Naive thymus-derived CD8-positive, alpha-beta T cell (primary cell): ENCODE data around the gene CLEC18B. TPM values are rescaled to one million over a fixed set of nuclear protein-coding genes. Genes with fewer than 3 reads are reported as not detected.
"Not testable (repeated sequence)": the region's sequence is repeated elsewhere in the genome, so short reads cannot be mapped to it uniquely, and the experiment has no call there.

Experiments
- ATAC-seq, 2 donors: fragments of 150-1000 bp; cut with Tn5 transposase in 1 of 2; sonication (Bioruptor Pico), chemical (Tn5 transposase) in 1 of 2; 1 replicate in 1 of 2; 2 replicates in 1 of 2; pipeline ENCODE4 v1.10.0; 2021; ENCODE audit warnings: mild to moderate bottlenecking in 2 of 2, moderate library complexity in 2 of 2
- POLR2A ChIA-PET: fragments of 350-600 bp; sonication (Branson Sonifier 250); formaldehyde crosslinking; loops from one replicate; lab custom pipeline; 2021; ENCODE audit warnings: antibody characterized with exemption; lab: Charles Lee
- DNase-seq, 10 donors: peaks; one replicate each; pipeline versions ENCODE4 v3.0.0 to v3.0.0-alpha.2; 2020 to 2022
- H3K27ac Mint-ChIP-seq, 10 donors: one replicate each; pipeline ENCODE4 v1.8.0; 2020 to 2022; ENCODE audit warnings: mild to moderate bottlenecking in 10 of 10, mixed read lengths in 10 of 10, moderate library complexity in 4 of 10, inconsistent platforms in 1 of 10
- H3K27me3 Mint-ChIP-seq, 5 donors: one replicate each; pipeline ENCODE4 v1.8.0; 2021 to 2022; ENCODE audit warnings: mixed read lengths in 5 of 5
- H3K36me3 Mint-ChIP-seq, 3 donors: one replicate each; pipeline ENCODE4 v1.8.0; 2020 to 2022; ENCODE audit warnings: mixed read lengths in 3 of 3, mild to moderate bottlenecking in 2 of 3, inconsistent platforms in 1 of 3
- H3K4me1 Mint-ChIP-seq, 4 donors: one replicate each; pipeline ENCODE4 v1.8.0; 2021 to 2022; ENCODE audit warnings: mixed read lengths in 4 of 4
- H3K4me3 Mint-ChIP-seq, 10 donors: one replicate each; pipeline ENCODE4 v1.8.0; 2020 to 2022; ENCODE audit warnings: mild to moderate bottlenecking in 10 of 10, mixed read lengths in 10 of 10, moderate library complexity in 6 of 10, inconsistent platforms in 1 of 10
- H3K9me3 Mint-ChIP-seq, 9 donors: one replicate each; pipeline ENCODE4 v1.8.0; 2020 to 2022; ENCODE audit warnings: mixed read lengths in 9 of 9, mild to moderate bottlenecking in 3 of 9, inconsistent platforms in 1 of 9, moderate library complexity in 1 of 9
- polyA plus RNA-seq, 3 donors: library from polyadenylated mRNA; unstranded; fragments of 300-500 nt; fragmentation: Illumina TruSeq; gene quantifications; one replicate each; pipeline ENCODE4 v1.2.3, GENCODE V29; 2021
- total RNA-seq, 8 experiments: library from RNA in 2 of 8; stranded (reverse) in 2 of 8; gene quantifications; one replicate each; pipeline ENCODE4 v1.2.3 and lab custom pipeline; 2021 to 2026

CLEC18B gene
- total and polyA plus RNA-seq, 5 experiments from 2014 or later = 4.2 TPM; not detected in 3

GRCh38 chr16:74412138-74412774, 9.0 kb downstream of the CLEC18B start:
- H3K4me1 Mint-ChIP-seq, H3K36me3 Mint-ChIP-seq, H3K27ac Mint-ChIP-seq, H3K4me3 Mint-ChIP-seq, DNase-seq, POLR2A ChIA-PET, ATAC-seq, H3K27me3 Mint-ChIP-seq, H3K9me3 Mint-ChIP-seq: not testable (repeated sequence)

- H3K27me3 Mint-ChIP-seq, H3K9me3 Mint-ChIP-seq, DNase-seq, POLR2A ChIA-PET, H3K4me3 Mint-ChIP-seq, H3K36me3 Mint-ChIP-seq, ATAC-seq, H3K4me1 Mint-ChIP-seq, H3K27ac Mint-ChIP-seq: not testable (repeated sequence)
Measured at GRCh38 chr16:74410981-74411380, 10.3 kb downstream of the CLEC18B start.

GRCh38 chr16:74410057-74410957, 11.0 kb downstream of the CLEC18B start:
- peak overlapping the region in 1 of 10 donors; percentile 48 for H3K4me3 Mint-ChIP-seq
- H3K4me1 Mint-ChIP-seq, DNase-seq, POLR2A ChIA-PET, H3K27ac Mint-ChIP-seq, H3K9me3 Mint-ChIP-seq, ATAC-seq, H3K27me3 Mint-ChIP-seq, H3K36me3 Mint-ChIP-seq: not testable (repeated sequence)

DNA sequence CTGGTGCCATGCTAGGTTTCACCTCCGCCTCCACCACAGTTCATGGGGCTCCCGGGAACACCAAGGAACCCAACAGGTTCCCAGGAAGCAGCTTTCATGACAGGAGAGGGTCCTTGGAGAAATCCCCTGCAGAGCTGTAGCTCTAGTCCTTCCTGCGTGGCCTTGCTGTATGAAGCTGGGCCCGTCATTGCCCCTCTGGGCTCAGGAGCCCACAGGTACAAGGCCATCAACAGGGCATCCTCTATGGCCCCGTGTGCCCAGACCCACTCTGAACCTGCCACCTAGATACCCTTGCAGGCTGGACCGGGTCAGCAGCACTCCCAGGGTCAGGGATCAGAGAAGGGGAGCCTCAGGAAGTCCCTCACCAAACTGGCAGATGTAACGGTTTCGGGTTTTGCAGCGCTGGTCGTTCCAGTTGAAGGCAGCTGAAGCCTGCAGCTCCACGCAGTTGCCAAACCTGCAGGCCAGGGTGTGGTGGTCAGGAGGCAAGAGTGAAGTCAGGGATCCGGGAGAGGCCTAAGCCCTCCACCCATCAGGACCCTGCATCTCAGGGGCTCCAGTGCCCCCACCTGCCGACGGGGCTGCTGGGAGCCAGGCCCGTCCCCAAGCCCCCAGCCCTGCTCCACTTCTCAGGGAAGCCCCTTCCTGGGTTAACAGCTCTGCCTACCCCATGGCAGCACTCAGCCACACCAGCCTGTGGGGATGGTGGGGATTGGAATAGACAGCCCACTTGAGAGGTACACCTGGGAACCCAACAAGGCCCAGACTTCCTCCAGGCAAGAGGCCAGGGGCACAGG, 11.9 kb downstream of the CLEC18B start:
- H3K36me3 Mint-ChIP-seq, DNase-seq, H3K9me3 Mint-ChIP-seq, H3K27me3 Mint-ChIP-seq, POLR2A ChIA-PET, ATAC-seq, H3K4me3 Mint-ChIP-seq, H3K4me1 Mint-ChIP-seq, H3K27ac Mint-ChIP-seq: not testable (repeated sequence)

DNA sequence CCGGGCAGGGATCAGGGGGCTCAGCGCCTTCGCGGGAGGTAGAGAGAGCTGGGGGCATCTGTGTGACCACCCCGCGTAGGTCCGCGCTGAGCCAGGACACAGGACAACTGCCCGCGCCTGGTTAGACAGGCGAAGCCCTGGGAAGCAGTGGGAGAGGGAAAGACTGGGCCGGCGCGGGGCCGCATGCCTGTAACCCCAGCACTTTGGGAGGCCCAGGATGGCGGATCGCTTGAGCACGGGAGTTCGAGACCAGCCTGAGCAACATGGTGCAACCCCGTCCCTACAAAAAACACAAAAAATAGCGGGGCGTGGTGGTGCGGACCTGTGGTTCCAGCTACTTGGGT, 13.9 kb downstream of the CLEC18B start:
- ATAC-seq, DNase-seq, H3K27me3 Mint-ChIP-seq, H3K27ac Mint-ChIP-seq, H3K36me3 Mint-ChIP-seq, H3K9me3 Mint-ChIP-seq, POLR2A ChIA-PET, H3K4me1 Mint-ChIP-seq, H3K4me3 Mint-ChIP-seq: not testable (repeated sequence)

DNA sequence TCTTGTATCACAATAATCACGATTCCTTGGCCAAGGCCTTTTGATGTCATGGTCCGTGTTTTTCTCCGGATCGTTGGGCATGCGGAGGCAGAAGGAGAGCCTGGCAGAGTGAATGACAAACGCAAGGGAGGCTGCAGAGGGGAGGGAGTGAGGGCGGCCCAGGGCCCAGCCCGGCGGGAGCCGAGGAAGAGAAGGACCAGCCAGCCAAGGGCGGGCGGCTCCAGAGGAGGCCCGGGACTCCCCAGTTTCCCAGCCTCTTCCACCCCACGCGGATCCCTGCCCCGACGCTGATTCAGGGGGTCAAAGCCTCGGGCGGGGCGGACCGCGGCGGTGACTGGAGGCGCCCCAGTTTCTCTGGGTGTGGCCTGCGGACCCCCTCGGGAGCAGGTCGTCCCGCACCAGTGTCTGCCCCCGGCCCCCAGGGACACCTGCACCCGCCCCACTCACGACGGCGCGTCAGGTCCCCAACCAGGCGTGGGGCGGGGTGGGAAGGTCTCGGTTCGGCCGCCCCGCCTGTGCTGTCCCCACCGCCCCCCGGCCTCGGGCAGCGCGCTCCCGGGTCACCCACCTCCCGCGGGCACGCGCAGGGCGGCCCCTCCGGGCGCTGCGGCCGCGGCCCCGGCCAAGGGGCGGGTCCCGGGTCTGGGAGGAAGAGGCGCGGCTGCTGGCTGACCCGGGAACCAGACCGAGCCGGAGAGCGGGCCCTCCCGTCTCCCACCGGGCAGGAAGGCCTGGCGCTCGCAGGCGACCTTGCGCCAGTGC, 14.5 kb downstream of the CLEC18B start:
- peak; percentile 45 to 49 for ATAC-seq
- H3K4me3 Mint-ChIP-seq, H3K27ac Mint-ChIP-seq, H3K36me3 Mint-ChIP-seq, H3K4me1 Mint-ChIP-seq, H3K27me3 Mint-ChIP-seq, POLR2A ChIA-PET, DNase-seq, H3K9me3 Mint-ChIP-seq: not testable (repeated sequence)

DNA sequence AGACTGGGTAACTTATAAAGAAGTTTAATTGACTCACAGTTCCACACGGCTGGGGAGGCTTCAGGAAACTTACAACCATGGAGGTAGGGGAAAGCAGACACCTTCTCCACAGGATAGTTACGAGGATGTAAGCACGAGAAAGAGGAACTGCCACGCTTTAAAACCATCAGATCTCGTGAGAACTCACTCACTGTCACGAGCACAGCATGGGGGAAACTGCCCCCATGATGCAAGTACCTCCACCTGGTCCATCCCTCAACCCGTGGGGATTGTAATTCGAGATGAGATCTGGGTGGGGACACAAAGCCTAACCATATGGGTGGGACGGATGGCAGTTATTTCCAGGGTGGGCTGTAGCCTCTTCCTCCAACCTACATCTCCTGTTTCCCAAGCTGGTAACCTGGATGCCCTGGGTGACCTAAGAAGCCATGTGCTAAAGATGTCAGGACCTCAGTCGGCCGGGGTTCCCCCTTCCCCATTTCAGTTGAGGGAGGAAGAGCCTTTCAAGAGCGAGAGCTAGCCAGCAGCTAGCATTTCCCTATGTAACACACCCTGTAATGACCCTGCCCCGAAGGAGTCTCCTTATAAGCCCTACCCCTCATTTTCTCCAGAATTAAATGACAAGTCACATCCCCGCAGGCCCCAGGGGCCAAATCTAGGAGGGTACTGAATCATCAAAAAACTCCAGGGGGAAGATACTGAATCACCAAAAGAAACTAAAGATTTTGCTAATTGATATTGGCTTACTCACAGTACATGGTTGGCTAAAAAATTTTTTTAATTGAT, 16.9 kb downstream of the CLEC18B start:
- ATAC-seq, DNase-seq, H3K9me3 Mint-ChIP-seq, POLR2A ChIA-PET, H3K4me1 Mint-ChIP-seq, H3K27me3 Mint-ChIP-seq, H3K4me3 Mint-ChIP-seq, H3K36me3 Mint-ChIP-seq, H3K27ac Mint-ChIP-seq: not testable (repeated sequence)

- H3K9me3 Mint-ChIP-seq, POLR2A ChIA-PET: not testable (repeated sequence)
Measured at GRCh38 chr16:74400238-74400637, 21.0 kb downstream of the CLEC18B start.

GRCh38 chr16:74398212-74398895, 22.9 kb downstream of the CLEC18B start:
- ATAC-seq, H3K36me3 Mint-ChIP-seq, POLR2A ChIA-PET: not testable (repeated sequence)

More at GRCh38 chr16:74400238-74400637, 21.0 kb downstream of the CLEC18B start:
- not testable (repeated sequence) for H3K4me1 Mint-ChIP-seq, H3K4me3 Mint-ChIP-seq, DNase-seq, H3K36me3 Mint-ChIP-seq, ATAC-seq, H3K27me3 Mint-ChIP-seq
- H3K27ac Mint-ChIP-seq = peak overlapping the region in 2 of 10 donors; percentile 30 to 65

DNA sequence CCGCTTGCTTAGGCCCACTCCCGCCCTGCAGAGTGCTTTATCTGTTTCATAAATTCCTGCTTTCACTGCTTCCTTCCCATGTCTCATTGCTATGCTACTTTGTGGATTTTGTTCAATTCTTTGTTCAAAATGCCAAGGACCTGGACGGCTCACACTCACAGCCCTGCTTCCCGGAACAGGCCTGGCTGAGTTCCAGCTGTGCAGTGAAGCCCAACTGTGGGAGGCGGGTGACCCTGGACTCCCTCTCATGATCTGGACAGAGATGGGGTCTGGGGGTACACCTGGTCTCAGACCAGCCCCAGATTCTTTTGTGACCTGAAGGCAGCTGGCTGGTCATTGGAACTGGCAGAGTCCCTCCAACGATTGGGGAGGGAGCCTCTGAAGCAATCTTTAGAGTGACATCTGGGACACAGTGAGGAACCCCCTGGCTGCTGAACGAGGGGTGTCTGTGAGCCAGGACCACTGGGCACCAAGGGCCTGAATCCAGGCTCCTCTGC, 24.7 kb downstream of the CLEC18B start:
- ATAC-seq, H3K27me3 Mint-ChIP-seq, H3K36me3 Mint-ChIP-seq, H3K4me3 Mint-ChIP-seq, H3K4me1 Mint-ChIP-seq, H3K9me3 Mint-ChIP-seq, POLR2A ChIA-PET: not testable (repeated sequence)
- DNase-seq = peak in 1 of 10 donors; percentile 43
- peak overlapping the region in 1 of 10 donors; percentile 48 for H3K27ac Mint-ChIP-seq

More at GRCh38 chr16:74398212-74398895, 22.9 kb downstream of the CLEC18B start:
- not testable (repeated sequence) for DNase-seq, H3K4me1 Mint-ChIP-seq, H3K9me3 Mint-ChIP-seq, H3K4me3 Mint-ChIP-seq, H3K27me3 Mint-ChIP-seq
- peak overlapping the region in 2 of 10 donors; percentile 32 to 71 for H3K27ac Mint-ChIP-seq

DNA sequence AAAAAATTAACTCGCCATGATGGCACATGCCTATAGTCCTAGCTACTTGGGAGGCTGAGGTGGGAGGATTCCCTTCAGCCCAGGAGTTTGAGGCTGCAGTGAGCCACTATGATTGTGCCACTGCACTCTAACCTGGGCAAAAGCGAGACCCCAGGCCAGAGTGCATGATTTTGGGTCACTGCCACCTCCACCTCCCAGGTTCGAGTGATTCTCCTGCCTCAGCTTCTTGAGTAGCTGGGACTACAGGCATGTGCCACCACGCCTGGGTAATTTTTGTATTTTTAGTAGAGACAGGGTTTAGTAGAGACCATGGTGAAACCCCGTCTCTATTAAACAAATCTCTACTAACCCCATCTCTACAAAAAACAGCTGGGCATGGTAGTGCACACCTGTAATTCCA, 26.7 kb downstream of the CLEC18B start:
- H3K27ac Mint-ChIP-seq, ATAC-seq, H3K4me1 Mint-ChIP-seq, H3K9me3 Mint-ChIP-seq, H3K27me3 Mint-ChIP-seq, DNase-seq, POLR2A ChIA-PET, H3K36me3 Mint-ChIP-seq, H3K4me3 Mint-ChIP-seq: not testable (repeated sequence)
